GM19099 (cell line): ENCODE measurements around the gene CADM2.

ENCODE experiments used
- POLR2A ChIP-seq: IDR thresholded peaks from 3 replicates; pipeline ENCODE4 v1.6.1; 2011; ENCODE audit warnings: low read depth; ENCODE audit not compliant: insufficient read length; ENCODE audit errors: extremely low read depth

The CADM2 gene

GRCh38 chr3:85525264-85525663 is 566.5 kb downstream of the CADM2 start:
- TF ChIP-seq POLR2A: no peak

GRCh38 chr3:85533586-85533985 is 574.8 kb downstream of the CADM2 start:
- TF ChIP-seq POLR2A: no peak

- TF ChIP-seq POLR2A: no peak
Measured at GRCh38 chr3:85535517-85535916, 576.7 kb downstream of the CADM2 start.

- TF ChIP-seq POLR2A: no peak
Measured at GRCh38 chr3:85539232-85539631, 580.4 kb downstream of the CADM2 start.

GRCh38 chr3:85554153-85554552 is 595.4 kb downstream of the CADM2 start:
- no peak for TF ChIP-seq POLR2A

GRCh38 chr3:85560088-85560785 is 601.4 kb downstream of the CADM2 start:
- TF ChIP-seq POLR2A: no peak

- no peak for TF ChIP-seq POLR2A
Measured at GRCh38 chr3:85567071-85567676, 608.4 kb downstream of the CADM2 start.

- TF ChIP-seq POLR2A: no peak
Measured at GRCh38 chr3:85570819-85571218, 612.0 kb downstream of the CADM2 start.

- TF ChIP-seq POLR2A: no peak
Measured at GRCh38 chr3:85571835-85572234, 613.0 kb downstream of the CADM2 start.

- no peak for TF ChIP-seq POLR2A
Measured at GRCh38 chr3:85572426-85572825, 613.6 kb downstream of the CADM2 start.

GRCh38 chr3:85572978-85573377 is 614.2 kb downstream of the CADM2 start:
- no peak for TF ChIP-seq POLR2A

- TF ChIP-seq POLR2A: no peak
Measured at GRCh38 chr3:85574006-85574705, 615.4 kb downstream of the CADM2 start.

GRCh38 chr3:85576091-85576690 is 617.4 kb downstream of the CADM2 start:
- TF ChIP-seq POLR2A: no peak

- no peak for TF ChIP-seq POLR2A
Measured at GRCh38 chr3:85576697-85577200, 618.0 kb downstream of the CADM2 start.

GRCh38 chr3:85584779-85585356 is 626.1 kb downstream of the CADM2 start:
- TF ChIP-seq POLR2A: no peak

- no peak for TF ChIP-seq POLR2A
Measured at GRCh38 chr3:85586018-85586417, 627.2 kb downstream of the CADM2 start.

- TF ChIP-seq POLR2A: no peak
Measured at GRCh38 chr3:85589145-85589544, 630.4 kb downstream of the CADM2 start.
